Thoracic aorta (tissue), 2 donors: ENCODE results near the gene ZNF385B. TPM values are rescaled to one million over a fixed set of nuclear protein-coding genes. Genes with fewer than 3 reads are reported as not detected.
"Not testable (repeated sequence)": the region's sequence is repeated elsewhere in the genome, so short reads cannot be mapped to it uniquely, and the experiment has no call there.

Source experiments
- ATAC-seq: fragments of 150-250 bp; one replicate; pipeline ENCODE4 v1.8.0; 2017; ENCODE audit warnings: low read depth; ENCODE audit not compliant: insufficient number of reproducible peaks, low FRiP score
- DNase-seq: peaks from one replicate; pipeline ENCODE4 v3.0.0-alpha.2; 2020; ENCODE audit warnings: low spot score
- H3K27ac ChIP-seq, 2 donors: fragments of 200-600 bp; sonication (generic); 1 replicate in 1 of 2; 2 replicates in 1 of 2; pipeline ENCODE4 v1.5.1; 2016; ENCODE audit warnings: mild to moderate bottlenecking in 2 of 2, moderate library complexity in 2 of 2
- H3K27me3 ChIP-seq: fragments of 200-600 bp; sonication (generic); replicated peaks from 2 replicates; pipeline ENCODE4 v1.6.0; 2016; ENCODE audit warnings: mild to moderate bottlenecking; ENCODE audit not compliant: insufficient read depth
- H3K36me3 ChIP-seq: fragments of 200-600 bp; sonication (generic); one replicate; pipeline ENCODE4 v1.5.1; 2016
- H3K4me1 ChIP-seq, 2 donors: fragments of 200-600 bp; sonication (generic); 1 replicate in 1 of 2; 2 replicates in 1 of 2; pipeline versions ENCODE4 v1.5.1 to v1.6.0; 2016; ENCODE audit warnings: low read depth in 2 of 2, mild to moderate bottlenecking in 1 of 2; ENCODE audit not compliant: control insufficient read depth in 1 of 2
- H3K4me3 ChIP-seq: fragments of 200-600 bp; sonication (generic); 2 replicates; pipeline ENCODE4 v1.5.1; 2016; ENCODE audit warnings: mild to moderate bottlenecking
- H3K9me3 ChIP-seq: fragments of 200-600 bp; sonication (generic); 2 replicates; pipeline ENCODE4 v1.5.1; 2016
- CTCF ChIP-seq: fragments of 200-600 bp; sonication (generic); IDR thresholded peaks from one replicate; pipeline ENCODE4 v1.5.1; 2019; ENCODE audit warnings: antibody characterized with exemption
- total RNA-seq, 2 donors: library from RNA; depleted of rRNA; stranded (reverse); fragments of >200 nt; gene quantifications; one replicate each; pipeline versions ENCODE4 v1.1.0 to v1.2.3, GENCODE V29; 2016

ZNF385B gene
- total RNA-seq, 2 donors from 2014 or later, result 0.41 to 1.9 TPM

GRCh38 chr2:179785902-179786301 lies 75.5 kb downstream of the ZNF385B start:
- Histone ChIP-seq H3K27me3 (no peaks in the 10 kb centered on the region), H3K36me3 (no peaks in the 10 kb centered on the region), H3K4me3 (no peak overlapping the region), H3K9me3 (no peaks in the 10 kb centered on the region), H3K4me1 (no peaks in the 10 kb centered on the region), H3K27ac (no peak overlapping the region)
- no peak for DNase-seq
- no peak for ATAC-seq
- no peak for TF ChIP-seq CTCF

- H3K4me3 ChIP-seq, H3K36me3 ChIP-seq, ATAC-seq, H3K27me3 ChIP-seq, H3K9me3 ChIP-seq, H3K27ac ChIP-seq, DNase-seq, H3K4me1 ChIP-seq: not testable (repeated sequence)
Measured at GRCh38 chr2:179782346-179782745, 79.1 kb downstream of the ZNF385B start.

GRCh38 chr2:179773986-179774385 lies 87.4 kb downstream of the ZNF385B start:
- no peak overlapping the region for H3K4me3 ChIP-seq
- no peaks in the 10 kb centered on the region for H3K36me3 ChIP-seq
- no peaks in the 10 kb centered on the region for H3K9me3 ChIP-seq
- no peaks in the 10 kb centered on the region for H3K27me3 ChIP-seq
- TF ChIP-seq CTCF, result no peak
- DNase-seq, result no peak
- no peak overlapping the region for H3K27ac ChIP-seq
- ATAC-seq, result no peak
- H3K4me1 ChIP-seq, result peaks cover 2 to 7% of the 10 kb centered on the region in 2 donors

- Histone ChIP-seq H3K4me3 (no peak overlapping the region), H3K9me3 (no peaks in the 10 kb centered on the region), H3K4me1 (peaks cover 5 to 12% of the 10 kb centered on the region in 2 donors), H3K27ac (no peak overlapping the region), H3K27me3 (no peaks in the 10 kb centered on the region), H3K36me3 (no peaks in the 10 kb centered on the region)
- no peak for ATAC-seq
- TF ChIP-seq CTCF, result no peak
- DNase-seq, result no peak
Measured at GRCh38 chr2:179772346-179772745, 89.1 kb downstream of the ZNF385B start.

- Histone ChIP-seq H3K27me3 (no peaks in the 10 kb centered on the region), H3K9me3 (no peaks in the 10 kb centered on the region), H3K36me3 (no peaks in the 10 kb centered on the region), H3K4me3 (no peak overlapping the region), H3K4me1 (peaks cover 5 to 12% of the 10 kb centered on the region in 2 donors), H3K27ac (no peak overlapping the region)
- ATAC-seq (no peak), DNase-seq (no peak)
- no peak for TF ChIP-seq CTCF
Measured at GRCh38 chr2:179771791-179772190, 89.6 kb downstream of the ZNF385B start.

- ATAC-seq (no peak), DNase-seq (no peak)
- H3K9me3 ChIP-seq, result no peaks in the 10 kb centered on the region
- no peak overlapping the region for H3K27ac ChIP-seq
- no peaks in the 10 kb centered on the region for H3K27me3 ChIP-seq
- no peak overlapping the region for H3K4me3 ChIP-seq
- TF ChIP-seq CTCF, result no peak
- H3K4me1 ChIP-seq, result peaks cover 5 to 12% of the 10 kb centered on the region in 2 donors
- H3K36me3 ChIP-seq, result no peaks in the 10 kb centered on the region
Measured at GRCh38 chr2:179770029-179770428, 91.4 kb downstream of the ZNF385B start.
